Fibroblast of pulmonary artery (primary cell): ENCODE measurements around the gene SOCS6.

Experiments used
- DNase-seq: peaks from one replicate; pipeline ENCODE4 v3.0.0-alpha.2; 2010; ENCODE audit warnings: low read depth
- H3K4me3 ChIP-seq: replicated peaks from 2 replicates; pipeline ENCODE4 v1.5.1; 2011; ENCODE audit warnings: low read depth, mild to moderate bottlenecking, control low read depth, low read length, moderate library complexity
- CTCF ChIP-seq: IDR thresholded peaks from 2 replicates; pipeline ENCODE4 v1.5.1; 2011; ENCODE audit warnings: mild to moderate bottlenecking, control low read depth, low read length, inconsistent platforms; ENCODE audit errors: missing control alignments

SOCS6 gene

GRCh38 chr18:70256994-70257393, 31.9 kb upstream of the SOCS6 start:
- H3K4me3 ChIP-seq = no peak overlapping the region
- no peak for DNase-seq
- TF ChIP-seq CTCF = no peak

- DNase-seq = no peak
- H3K4me3 ChIP-seq = no peak overlapping the region
- no peak for TF ChIP-seq CTCF
Measured at GRCh38 chr18:70258243-70258642, 30.6 kb upstream of the SOCS6 start.

GRCh38 chr18:70260683-70261082, 28.2 kb upstream of the SOCS6 start:
- DNase-seq = no peak
- TF ChIP-seq CTCF = no peak
- no peak overlapping the region for H3K4me3 ChIP-seq

- no peak for TF ChIP-seq CTCF
- no peak overlapping the region for H3K4me3 ChIP-seq
- no peak for DNase-seq
Measured at GRCh38 chr18:70261141-70261788, 27.6 kb upstream of the SOCS6 start.

GRCh38 chr18:70263336-70263735, 25.5 kb upstream of the SOCS6 start:
- DNase-seq = no peak
- no peak for TF ChIP-seq CTCF
- H3K4me3 ChIP-seq = no peak overlapping the region

GRCh38 chr18:70271742-70272141, 17.1 kb upstream of the SOCS6 start:
- H3K4me3 ChIP-seq = no peak overlapping the region
- TF ChIP-seq CTCF = no peak

GRCh38 chr18:70273021-70273420, 15.8 kb upstream of the SOCS6 start:
- DNase-seq = no peak
- H3K4me3 ChIP-seq = no peak overlapping the region
- TF ChIP-seq CTCF = no peak

More at GRCh38 chr18:70271742-70272141, 17.1 kb upstream of the SOCS6 start:
- DNase-seq = no peak
